ENCODE results near the gene OSGIN1.
A peak's percentile ranks its signal among the peaks of the same experiment; 100 is the strongest.

Gene OSGIN1

DNA sequence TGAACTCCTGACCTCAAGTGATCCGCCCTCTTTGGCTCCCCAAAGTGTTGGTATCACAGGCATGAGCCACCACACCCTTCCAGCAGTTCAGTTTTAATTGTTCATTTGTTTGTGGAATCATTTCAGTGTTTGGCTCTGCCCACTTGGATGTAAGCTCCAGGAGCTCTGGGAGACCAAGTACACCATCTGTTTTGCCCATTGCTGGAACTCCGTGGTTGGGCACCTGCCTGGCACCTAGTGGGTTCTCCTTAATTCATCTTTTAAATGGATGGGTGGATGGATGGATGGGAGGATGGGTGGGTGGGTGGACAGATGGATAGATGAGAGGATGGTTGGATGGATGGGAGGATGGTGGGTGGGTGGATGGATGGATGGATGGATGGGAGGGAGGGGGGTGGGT, 14.1 kb downstream of the OSGIN1 start:
- Histone ChIP-seq H3K4me1 (ENCODE audit: control insufficient read depth, low read length) (no peaks in the 10 kb centered on the region), H3K4me2 (ENCODE audit: low read length) (no peak overlapping the region), H3K4me3 (ENCODE audit: low read length) (no peak overlapping the region), H3K27ac (ENCODE audit: low read depth, low read length) (no peak overlapping the region), H4K20me1 (ENCODE audit: control insufficient read depth, insufficient read depth, low read depth, low read length) (no peaks in the 10 kb centered on the region), H3K9me3 (ENCODE audit: control insufficient read depth, insufficient read depth, low read length) (no peaks in the 10 kb centered on the region), H3K79me2 (ENCODE audit: control insufficient read depth, low read length) (no peaks in the 10 kb centered on the region), H3K36me3 (ENCODE audit: control insufficient read depth, low read length) (no peaks in the 10 kb centered on the region), H3K9me2 (replicated peaks; ENCODE audit: control insufficient read depth, low read length) (no peaks in the 10 kb centered on the region), H3F3A (ENCODE audit: control insufficient read depth, insufficient read depth) (no peaks in the 10 kb centered on the region), H3K27me3 (ENCODE audit: control insufficient read depth, low read length) (no peaks in the 10 kb centered on the region)
- TF ChIP-seq, protein P1, sequence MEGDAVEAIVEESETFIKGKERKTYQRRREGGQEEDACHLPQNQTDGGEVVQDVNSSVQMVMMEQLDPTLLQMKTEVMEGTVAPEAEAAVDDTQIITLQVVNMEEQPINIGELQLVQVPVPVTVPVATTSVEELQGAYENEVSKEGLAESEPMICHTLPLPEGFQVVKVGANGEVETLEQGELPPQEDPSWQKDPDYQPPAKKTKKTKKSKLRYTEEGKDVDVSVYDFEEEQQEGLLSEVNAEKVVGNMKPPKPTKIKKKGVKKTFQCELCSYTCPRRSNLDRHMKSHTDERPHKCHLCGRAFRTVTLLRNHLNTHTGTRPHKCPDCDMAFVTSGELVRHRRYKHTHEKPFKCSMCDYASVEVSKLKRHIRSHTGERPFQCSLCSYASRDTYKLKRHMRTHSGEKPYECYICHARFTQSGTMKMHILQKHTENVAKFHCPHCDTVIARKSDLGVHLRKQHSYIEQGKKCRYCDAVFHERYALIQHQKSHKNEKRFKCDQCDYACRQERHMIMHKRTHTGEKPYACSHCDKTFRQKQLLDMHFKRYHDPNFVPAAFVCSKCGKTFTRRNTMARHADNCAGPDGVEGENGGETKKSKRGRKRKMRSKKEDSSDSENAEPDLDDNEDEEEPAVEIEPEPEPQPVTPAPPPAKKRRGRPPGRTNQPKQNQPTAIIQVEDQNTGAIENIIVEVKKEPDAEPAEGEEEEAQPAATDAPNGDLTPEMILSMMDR (IDR thresholded peaks at IDR 0.05; ENCODE audit: low read depth, low read length, poor library complexity, severe bottlenecking) = no peak
- TF ChIP-seq EZH2phosphoT487 (IDR thresholded peaks at IDR 0.05; ENCODE audit: borderline replicate concordance, low read length) = no peak

GRCh38 chr16:83967838-83968305, 14.8 kb downstream of the OSGIN1 start, which contains the start of gene NECAB2:
TSS of gene NECAB2 (plus strand) at chr16:83968244. CDS start at chr16:83968649, 405 bp downstream.
- Histone ChIP-seq H3K9me2 (replicated peaks; ENCODE audit: control insufficient read depth, low read length) (no peaks in the 10 kb centered on the region), H3K4me3 (ENCODE audit: low read length) (no peak within 1 kb of the TSS), H4K20me1 (ENCODE audit: control insufficient read depth, insufficient read depth, low read depth, low read length) (no peaks in the 10 kb centered on the region), H3K27ac (ENCODE audit: low read depth, low read length) (no peak within 1 kb of the TSS), H3K36me3 (ENCODE audit: control insufficient read depth, low read length) (no peaks in the 10 kb centered on the region), H3K27me3 (ENCODE audit: control insufficient read depth, low read length) (no peaks in the 10 kb centered on the region), H3K4me1 (ENCODE audit: control insufficient read depth, low read length) (no peaks in the 10 kb centered on the region), H3K9me3 (ENCODE audit: control insufficient read depth, insufficient read depth, low read length) (no peaks in the 10 kb centered on the region), H3K4me2 (ENCODE audit: low read length) (no peak within 1 kb of the TSS), H3F3A (ENCODE audit: control insufficient read depth, insufficient read depth) (no peaks in the 10 kb centered on the region), H3K79me2 (ENCODE audit: control insufficient read depth, low read length) (no peaks in the 10 kb centered on the region)
- TF ChIP-seq, protein P1 (IDR thresholded peaks at IDR 0.05; ENCODE audit: low read depth, low read length, poor library complexity, severe bottlenecking) = peak; percentile 49
- TF ChIP-seq EZH2phosphoT487 (IDR thresholded peaks at IDR 0.05; ENCODE audit: borderline replicate concordance, low read length) = no peak

DNA sequence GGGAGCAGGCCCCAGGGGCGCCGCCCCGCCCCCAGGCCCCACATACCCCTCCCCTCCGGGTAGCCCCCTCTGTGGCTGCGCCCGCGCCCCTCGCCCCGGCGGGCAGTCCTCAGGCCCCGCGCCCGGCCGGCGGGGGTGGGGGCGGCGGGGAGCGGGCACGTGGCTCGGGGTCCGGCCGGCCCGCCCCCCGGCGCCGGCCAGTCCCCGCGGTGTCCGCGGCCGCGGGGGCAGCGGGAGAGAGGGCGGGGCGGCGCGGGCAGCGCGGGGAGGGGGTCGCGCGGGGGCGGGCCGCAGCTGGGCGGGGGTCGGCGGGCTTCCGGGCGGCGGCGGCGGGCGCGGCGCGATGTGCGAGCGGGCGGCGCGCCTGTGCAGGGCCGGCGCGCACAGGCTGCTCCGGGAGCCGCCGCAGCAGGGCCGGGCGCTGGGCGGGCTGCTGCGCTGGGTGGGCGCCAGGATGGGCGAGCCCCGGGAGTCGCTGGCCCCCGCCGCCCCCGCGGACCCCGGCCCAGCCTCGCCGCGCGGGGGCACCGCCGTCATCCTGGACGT, 15.3 kb downstream of the OSGIN1 start:
- H3F3A ChIP-seq (ENCODE audit: control insufficient read depth, insufficient read depth) = no peaks in the 10 kb centered on the region
- no peaks in the 10 kb centered on the region for H3K9me3 ChIP-seq (ENCODE audit: control insufficient read depth, insufficient read depth, low read length)
- no peaks in the 10 kb centered on the region for H3K27me3 ChIP-seq (ENCODE audit: control insufficient read depth, low read length)
- TF ChIP-seq, protein P1 (IDR thresholded peaks at IDR 0.05; ENCODE audit: low read depth, low read length, poor library complexity, severe bottlenecking) = no peak
- TF ChIP-seq EZH2phosphoT487 (IDR thresholded peaks at IDR 0.05; ENCODE audit: borderline replicate concordance, low read length) = no peak
- no peaks in the 10 kb centered on the region for H3K36me3 ChIP-seq (ENCODE audit: control insufficient read depth, low read length)
- no peaks in the 10 kb centered on the region for H3K4me1 ChIP-seq (ENCODE audit: control insufficient read depth, low read length)
- no peak overlapping the region for H3K4me2 ChIP-seq (ENCODE audit: low read length)
- H3K9me2 ChIP-seq (replicated peaks; ENCODE audit: control insufficient read depth, low read length) = no peaks in the 10 kb centered on the region
- H4K20me1 ChIP-seq (ENCODE audit: control insufficient read depth, insufficient read depth, low read depth, low read length) = no peaks in the 10 kb centered on the region
- no peak overlapping the region for H3K27ac ChIP-seq (ENCODE audit: low read depth, low read length)
- H3K4me3 ChIP-seq (ENCODE audit: low read length) = no peak overlapping the region
- H3K79me2 ChIP-seq (ENCODE audit: control insufficient read depth, low read length) = no peaks in the 10 kb centered on the region
